Measurements from ENCODE around the gene NF1.

NF1 gene

DNA sequence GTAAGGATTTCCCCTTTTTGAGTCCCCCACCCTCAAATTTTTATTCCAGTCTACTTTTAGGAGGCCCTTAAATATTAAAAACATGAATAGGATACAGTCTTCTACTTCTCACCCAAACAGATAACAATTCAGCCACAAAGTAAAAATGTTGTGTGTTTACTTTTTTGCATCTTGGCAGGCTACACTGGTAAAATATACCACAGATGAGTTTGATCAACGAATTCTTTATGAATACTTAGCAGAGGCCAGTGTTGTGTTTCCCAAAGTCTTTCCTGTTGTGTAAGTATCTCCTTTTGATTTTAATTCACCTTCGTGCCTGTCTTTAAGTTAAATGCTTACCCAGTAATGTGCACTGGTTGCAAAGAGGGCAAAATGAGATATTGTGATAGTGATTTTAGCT is 262.3 kb downstream of the NF1 start:
- Histone ChIP-seq H3K4me2 (ENCODE audit: low read length) (no peak overlapping the region), H3K36me3 (ENCODE audit: insufficient read depth, low read length) (peaks cover 47% of the 10 kb centered on the region), H3K4me1 (ENCODE audit: control insufficient read depth, insufficient read depth, low read length) (no peaks in the 10 kb centered on the region), H3K27me3 (ENCODE audit: control insufficient read depth, insufficient read depth, low read length) (no peaks in the 10 kb centered on the region), H3K9me3 (replicated peaks; ENCODE audit: low read length) (no peaks in the 10 kb centered on the region), H3K9ac (ENCODE audit: low read depth, low read length) (no peak overlapping the region), H3K4me3 (ENCODE audit: low read length) (no peak overlapping the region)

GRCh38 chr17:31357839-31358394 is 263.1 kb downstream of the NF1 start:
- Histone ChIP-seq H3K9me3 (replicated peaks; ENCODE audit: low read length) (no peaks in the 10 kb centered on the region), H3K27me3 (ENCODE audit: control insufficient read depth, insufficient read depth, low read length) (no peaks in the 10 kb centered on the region), H3K4me2 (ENCODE audit: low read length) (no peak overlapping the region), H3K4me3 (ENCODE audit: low read length) (no peak overlapping the region), H3K9ac (ENCODE audit: low read depth, low read length) (no peak overlapping the region), H3K36me3 (ENCODE audit: insufficient read depth, low read length) (peaks cover 52% of the 10 kb centered on the region), H3K4me1 (ENCODE audit: control insufficient read depth, insufficient read depth, low read length) (no peaks in the 10 kb centered on the region)

DNA sequence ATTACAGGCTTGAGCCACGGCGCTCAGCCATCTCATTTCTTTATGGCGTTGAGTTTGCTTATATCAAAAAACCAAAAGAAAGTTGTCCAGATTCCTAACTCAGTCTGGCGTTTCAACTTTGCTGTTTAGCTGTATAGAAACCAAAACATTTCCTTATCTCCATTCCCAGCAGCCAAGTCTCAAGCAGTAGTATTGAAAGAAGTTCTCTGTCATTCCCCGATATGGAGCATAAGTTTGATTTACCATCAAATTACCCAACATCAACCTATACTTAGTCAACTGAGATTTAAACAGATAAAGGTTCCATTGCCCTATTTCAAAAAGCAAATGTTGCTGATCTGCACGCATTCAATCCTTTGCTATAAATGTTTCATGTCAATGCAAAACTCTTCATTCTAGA is 269.2 kb downstream of the NF1 start:
- H3K27me3 ChIP-seq (ENCODE audit: control insufficient read depth, insufficient read depth, low read length) = no peaks in the 10 kb centered on the region
- H3K9me3 ChIP-seq (replicated peaks; ENCODE audit: low read length) = no peaks in the 10 kb centered on the region
- H3K4me1 ChIP-seq (ENCODE audit: control insufficient read depth, insufficient read depth, low read length) = peaks cover under 1% of the 10 kb centered on the region
- H3K9ac ChIP-seq (ENCODE audit: low read depth, low read length) = no peak overlapping the region
- H3K4me2 ChIP-seq (ENCODE audit: low read length) = no peak overlapping the region
- H3K4me3 ChIP-seq (ENCODE audit: low read length) = no peak overlapping the region
- H3K36me3 ChIP-seq (ENCODE audit: insufficient read depth, low read length) = peaks cover 34% of the 10 kb centered on the region

GRCh38 chr17:31366088-31366487 is 271.3 kb downstream of the NF1 start:
- peaks cover 27% of the 10 kb centered on the region for H3K36me3 ChIP-seq (ENCODE audit: insufficient read depth, low read length)
- H3K4me2 ChIP-seq (ENCODE audit: low read length) = no peak overlapping the region
- no peak overlapping the region for H3K9ac ChIP-seq (ENCODE audit: low read depth, low read length)
- peaks cover 6% of the 10 kb centered on the region for H3K4me1 ChIP-seq (ENCODE audit: control insufficient read depth, insufficient read depth, low read length)
- H3K9me3 ChIP-seq (replicated peaks; ENCODE audit: low read length) = no peaks in the 10 kb centered on the region
- no peaks in the 10 kb centered on the region for H3K27me3 ChIP-seq (ENCODE audit: control insufficient read depth, insufficient read depth, low read length)
- no peak overlapping the region for H3K4me3 ChIP-seq (ENCODE audit: low read length)

- H3K36me3 ChIP-seq (ENCODE audit: insufficient read depth, low read length) = peaks cover 11% of the 10 kb centered on the region
- H3K4me2 ChIP-seq (ENCODE audit: low read length) = no peak overlapping the region
- H3K4me3 ChIP-seq (ENCODE audit: low read length) = no peak overlapping the region
- H3K27me3 ChIP-seq (ENCODE audit: control insufficient read depth, insufficient read depth, low read length) = no peaks in the 10 kb centered on the region
- no peaks in the 10 kb centered on the region for H3K9me3 ChIP-seq (replicated peaks; ENCODE audit: low read length)
- H3K9ac ChIP-seq (ENCODE audit: low read depth, low read length) = no peak overlapping the region
- peaks cover 15% of the 10 kb centered on the region for H3K4me1 ChIP-seq (ENCODE audit: control insufficient read depth, insufficient read depth, low read length)
Observed at GRCh38 chr17:31369266-31369665, 274.5 kb downstream of the NF1 start.

GRCh38 chr17:31371511-31372097 is 276.8 kb downstream of the NF1 start:
- no peak overlapping the region for H3K9ac ChIP-seq (ENCODE audit: low read depth, low read length)
- H3K36me3 ChIP-seq (ENCODE audit: insufficient read depth, low read length) = peaks cover 16% of the 10 kb centered on the region
- H3K9me3 ChIP-seq (replicated peaks; ENCODE audit: low read length) = no peaks in the 10 kb centered on the region
- H3K27me3 ChIP-seq (ENCODE audit: control insufficient read depth, insufficient read depth, low read length) = no peaks in the 10 kb centered on the region
- no peak overlapping the region for H3K4me2 ChIP-seq (ENCODE audit: low read length)
- H3K4me1 ChIP-seq (ENCODE audit: control insufficient read depth, insufficient read depth, low read length) = peaks cover 15% of the 10 kb centered on the region
- no peak overlapping the region for H3K4me3 ChIP-seq (ENCODE audit: low read length)

DNA sequence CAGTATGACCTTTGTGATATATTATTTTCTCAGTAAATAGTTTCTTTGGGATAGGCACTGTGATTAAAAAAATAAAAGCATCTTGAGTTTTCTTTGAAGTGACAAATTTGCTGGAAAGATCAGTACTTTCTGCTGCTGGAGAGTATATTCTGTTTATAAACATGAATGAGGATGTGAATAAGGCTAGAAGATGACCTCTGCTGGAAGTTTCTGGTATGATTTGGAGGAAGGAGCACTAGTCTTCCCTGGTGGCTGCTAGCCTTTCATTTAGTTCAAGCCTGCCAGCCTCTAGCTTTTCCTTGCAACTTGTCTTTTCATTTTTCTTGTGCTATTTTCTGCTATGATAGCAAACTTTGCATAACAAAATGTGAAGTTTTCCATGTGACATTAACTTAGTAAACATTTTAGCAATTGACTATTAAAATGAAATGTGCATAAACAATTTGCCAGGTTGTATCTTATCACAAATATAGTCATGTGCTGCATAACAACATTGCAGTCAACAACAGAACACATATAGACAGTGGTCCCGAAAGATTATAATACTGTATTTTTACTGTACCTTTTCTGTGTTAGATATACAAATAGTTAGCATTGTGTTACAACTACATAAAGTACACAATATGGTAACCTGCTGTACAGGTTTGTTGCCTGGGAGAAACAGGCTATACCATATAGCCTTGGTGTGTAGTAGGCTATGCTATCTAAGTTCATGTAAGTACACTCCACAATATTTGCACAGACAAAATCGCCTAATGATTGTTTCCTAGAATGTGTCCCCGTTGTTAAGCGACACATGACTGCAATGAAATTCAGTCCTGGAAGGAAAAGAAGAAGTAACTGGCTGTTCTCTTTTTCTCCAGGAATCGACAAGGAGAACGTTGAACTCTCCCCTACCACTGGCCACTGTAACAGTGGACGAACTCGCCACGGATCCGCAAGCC is 278.6 kb downstream of the NF1 start:
- no peaks in the 10 kb centered on the region for H3K9me3 ChIP-seq (replicated peaks; ENCODE audit: low read length)
- no peak overlapping the region for H3K4me3 ChIP-seq (ENCODE audit: low read length)
- no peaks in the 10 kb centered on the region for H3K27me3 ChIP-seq (ENCODE audit: control insufficient read depth, insufficient read depth, low read length)
- H3K36me3 ChIP-seq (ENCODE audit: insufficient read depth, low read length) = peaks cover 15% of the 10 kb centered on the region
- no peak overlapping the region for H3K4me2 ChIP-seq (ENCODE audit: low read length)
- H3K4me1 ChIP-seq (ENCODE audit: control insufficient read depth, insufficient read depth, low read length) = peaks cover 15% of the 10 kb centered on the region
- H3K9ac ChIP-seq (ENCODE audit: low read depth, low read length) = no peak overlapping the region

- no peaks in the 10 kb centered on the region for H3K27me3 ChIP-seq (ENCODE audit: control insufficient read depth, insufficient read depth, low read length)
- no peak overlapping the region for H3K4me3 ChIP-seq (ENCODE audit: low read length)
- H3K4me1 ChIP-seq (ENCODE audit: control insufficient read depth, insufficient read depth, low read length) = peaks cover 14% of the 10 kb centered on the region
- H3K4me2 ChIP-seq (ENCODE audit: low read length) = no peak overlapping the region
- peaks cover 19% of the 10 kb centered on the region for H3K36me3 ChIP-seq (ENCODE audit: insufficient read depth, low read length)
- no peaks in the 10 kb centered on the region for H3K9me3 ChIP-seq (replicated peaks; ENCODE audit: low read length)
- no peak overlapping the region for H3K9ac ChIP-seq (ENCODE audit: low read depth, low read length)
Observed at GRCh38 chr17:31374094-31374447, 279.3 kb downstream of the NF1 start.

- H3K4me1 ChIP-seq (ENCODE audit: control insufficient read depth, insufficient read depth, low read length) = peaks cover 9% of the 10 kb centered on the region
- no peak overlapping the region for H3K9ac ChIP-seq (ENCODE audit: low read depth, low read length)
- no peak overlapping the region for H3K4me3 ChIP-seq (ENCODE audit: low read length)
- no peaks in the 10 kb centered on the region for H3K27me3 ChIP-seq (ENCODE audit: control insufficient read depth, insufficient read depth, low read length)
- peaks cover 23% of the 10 kb centered on the region for H3K36me3 ChIP-seq (ENCODE audit: insufficient read depth, low read length)
- H3K9me3 ChIP-seq (replicated peaks; ENCODE audit: low read length) = no peaks in the 10 kb centered on the region
- H3K4me2 ChIP-seq (ENCODE audit: low read length) = no peak overlapping the region
Observed at GRCh38 chr17:31374503-31374902, 279.7 kb downstream of the NF1 start.

GRCh38 chr17:31378638-31379037 is 283.9 kb downstream of the NF1 start:
- Histone ChIP-seq H3K4me2 (ENCODE audit: low read length) (no peak overlapping the region), H3K36me3 (ENCODE audit: insufficient read depth, low read length) (peaks cover 31% of the 10 kb centered on the region), H3K4me1 (ENCODE audit: control insufficient read depth, insufficient read depth, low read length) (no peaks in the 10 kb centered on the region), H3K9ac (ENCODE audit: low read depth, low read length) (no peak overlapping the region), H3K27me3 (ENCODE audit: control insufficient read depth, insufficient read depth, low read length) (no peaks in the 10 kb centered on the region), H3K9me3 (replicated peaks; ENCODE audit: low read length) (no peaks in the 10 kb centered on the region), H3K4me3 (ENCODE audit: low read length) (no peak overlapping the region)

- Histone ChIP-seq H3K4me2 (ENCODE audit: low read length) (no peak overlapping the region), H3K4me1 (ENCODE audit: control insufficient read depth, insufficient read depth, low read length) (no peaks in the 10 kb centered on the region), H3K4me3 (ENCODE audit: low read length) (no peak overlapping the region), H3K27me3 (ENCODE audit: control insufficient read depth, insufficient read depth, low read length) (no peaks in the 10 kb centered on the region), H3K9me3 (replicated peaks; ENCODE audit: low read length) (no peaks in the 10 kb centered on the region), H3K36me3 (ENCODE audit: insufficient read depth, low read length) (peaks cover 21% of the 10 kb centered on the region), H3K9ac (ENCODE audit: low read depth, low read length) (no peak overlapping the region)
Observed at GRCh38 chr17:31379597-31380205, 284.9 kb downstream of the NF1 start.

Measured in skeletal muscle satellite cell (primary cell).